SK-N-SH (cell line): ENCODE measurements around the gene ADAMTS20. TPM values are rescaled to one million over a fixed set of nuclear protein-coding genes. Genes with fewer than 3 reads are reported as not detected.

ENCODE experiments used
- CTCF ChIA-PET: fragments of 300-600, 350-600 bp; formaldehyde crosslinking; extraction: SDS; loops from one replicate; lab custom pipeline; 2021; lab: Yijun Ruan, JAX
- POLR2A ChIA-PET: fragments of 350-600 bp; sonication (Branson Sonifier 250); formaldehyde crosslinking; extraction: SDS; loops from one replicate; lab custom pipeline; 2020; ENCODE audit warnings: antibody characterized with exemption, inconsistent platforms; lab: Yijun Ruan, JAX
- DNase-seq: peaks from one replicate; pipeline ENCODE4 v3.0.0; 2012
- H2AFZ ChIP-seq: fragments of 200-600 bp; sonication (generic); 2 replicates; pipeline ENCODE4 v1.8.1; 2016; ENCODE audit warnings: antibody characterized with exemption, mild to moderate bottlenecking, low read depth
- H3F3A ChIP-seq: fragments of 200-600 bp; sonication (generic); replicated peaks from 2 replicates; pipeline ENCODE3; 2016; ENCODE audit warnings: antibody characterized with exemption, mild to moderate bottlenecking; ENCODE audit not compliant: insufficient read depth
- H3K27ac ChIP-seq, 2 experiments: fragments of 200-500 bp in 1 of 2; fragments of 200-600 bp in 1 of 2; sonication (Bioruptor generic) in 1 of 2; sonication (generic), shearing (Covaris generic) in 1 of 2; 2 replicates each; pipeline versions ENCODE4 v1.5.1 to v1.6.1; 2014 to 2016; ENCODE audit warnings: low read depth in 2 of 2, inconsistent platforms in 1 of 2, low read length in 1 of 2, mild to moderate bottlenecking in 1 of 2, mixed read lengths in 1 of 2
- H3K27me3 ChIP-seq: fragments of 200-600 bp; sonication (generic), shearing (Covaris generic); 2 replicates; pipeline ENCODE4 v1.6.1; 2016; ENCODE audit warnings: mixed run types; ENCODE audit not compliant: insufficient read depth
- H3K36me3 ChIP-seq, 2 experiments: fragments of 200-500 bp in 1 of 2; fragments of 200-600 bp in 1 of 2; sonication (Bioruptor generic) in 1 of 2; sonication (generic) in 1 of 2; replicated peaks in 1 of 2; 2 replicates each; pipeline versions ENCODE3 to v1.5.1; 2014 to 2016; ENCODE audit warnings: low read length in 1 of 2, mild to moderate bottlenecking in 1 of 2; ENCODE audit not compliant: insufficient read depth in 2 of 2, control insufficient read depth in 1 of 2
- H3K4me1 ChIP-seq, 2 experiments: fragments of 200-500 bp in 1 of 2; fragments of 200-600 bp in 1 of 2; sonication (Bioruptor generic) in 1 of 2; sonication (generic), shearing (Covaris generic) in 1 of 2; 2 replicates each; pipeline versions ENCODE4 v1.5.1 to v1.6.1; 2014 to 2016; ENCODE audit warnings: low read depth in 1 of 2, low read length in 1 of 2, mixed run types in 1 of 2; ENCODE audit not compliant: insufficient read depth in 2 of 2, control insufficient read depth in 1 of 2
- H3K4me2 ChIP-seq: fragments of 200-600 bp; sonication (generic), shearing (Covaris generic); 2 replicates; pipeline ENCODE4 v1.6.1; 2017; ENCODE audit warnings: mixed run types
- H3K4me3 ChIP-seq, 2 experiments: fragments of 200-500 bp in 1 of 2; fragments of 200-600 bp in 1 of 2; sonication (Bioruptor generic) in 1 of 2; sonication (generic), shearing (Covaris generic) in 1 of 2; 2 replicates each; pipeline versions ENCODE4 v1.5.1 to v1.8.1; 2014 to 2016; ENCODE audit warnings: low read depth in 2 of 2, inconsistent platforms in 1 of 2, low read length in 1 of 2, mild to moderate bottlenecking in 1 of 2, mixed read lengths in 1 of 2, moderate library complexity in 1 of 2
- H3K79me2 ChIP-seq: fragments of 200-600 bp; sonication (generic); 2 replicates; pipeline ENCODE4 v1.8.1; 2017; ENCODE audit warnings: mild to moderate bottlenecking; ENCODE audit not compliant: insufficient read depth
- H3K9ac ChIP-seq: fragments of 200-600 bp; sonication (generic); 2 replicates; pipeline ENCODE4 v1.6.1; 2017; ENCODE audit warnings: mixed run types
- H3K9me2 ChIP-seq: fragments of 200-600 bp; sonication (generic); 2 replicates; pipeline ENCODE4 v1.6.1; 2017; ENCODE audit warnings: mixed run types
- H3K9me3 ChIP-seq: fragments of 200-600 bp; sonication (generic); 2 replicates; pipeline ENCODE4 v1.6.1; 2017; ENCODE audit warnings: mixed run types, mild to moderate bottlenecking, moderate library complexity
- H4K20me1 ChIP-seq: fragments of 200-600 bp; sonication (generic); 2 replicates; pipeline ENCODE4 v1.6.1; 2017; ENCODE audit warnings: mild to moderate bottlenecking, mixed run types; ENCODE audit not compliant: insufficient read depth
- CHD2 ChIP-seq: fragments of 150-350 bp; IDR thresholded peaks from 2 replicates; pipeline ENCODE4 v1.6.1; 2018; ENCODE audit warnings: low read length; ENCODE audit not compliant: partially characterized antibody
- CTCF ChIP-seq: fragments of 200-600 bp; sonication (generic); IDR thresholded peaks from 2 replicates; pipeline ENCODE4 v1.6.1; 2017; ENCODE audit warnings: antibody characterized with exemption, mild to moderate bottlenecking, moderate library complexity
- EP300 ChIP-seq, 2 experiments: IDR thresholded peaks; 2 replicates each; pipeline versions ENCODE4 v1.4.0 to v1.6.1; 2012; ENCODE audit warnings: borderline replicate concordance in 1 of 2, low read depth in 1 of 2, low read length in 1 of 2
- FOSL2 ChIP-seq: IDR thresholded peaks from 2 replicates; pipeline ENCODE4 v1.4.0; 2012; ENCODE audit warnings: low read depth, mild to moderate bottlenecking, moderate library complexity, borderline replicate concordance
- FOXM1 ChIP-seq: IDR thresholded peaks from 2 replicates; pipeline ENCODE4 v1.4.0; 2012; ENCODE audit warnings: low read depth, mild to moderate bottlenecking
- GABPA ChIP-seq: IDR thresholded peaks from 2 replicates; pipeline ENCODE4 v1.4.0; 2012; ENCODE audit warnings: low read depth, mild to moderate bottlenecking
- MAX ChIP-seq: IDR thresholded peaks from 2 replicates; pipeline ENCODE4 v1.4.0; 2012; ENCODE audit warnings: low read depth
- NFIC ChIP-seq: IDR thresholded peaks from 2 replicates; pipeline ENCODE4 v1.4.0; 2012; ENCODE audit warnings: borderline replicate concordance
- RAD21 ChIP-seq: IDR thresholded peaks from 2 replicates; pipeline ENCODE4 v1.6.1; 2012; ENCODE audit warnings: mild to moderate bottlenecking, low read length
- RCOR1 ChIP-seq: fragments of 150-350 bp; IDR thresholded peaks from 2 replicates; pipeline ENCODE4 v1.6.1; 2017; ENCODE audit warnings: antibody characterized with exemption, low read length
- REST ChIP-seq: IDR thresholded peaks from 2 replicates; pipeline ENCODE4 v1.6.1; 2012; ENCODE audit warnings: mild to moderate bottlenecking, low read depth, low read length, moderate library complexity
- RFX5 ChIP-seq: IDR thresholded peaks from 2 replicates; pipeline ENCODE4 v1.6.1; 2012; ENCODE audit warnings: mild to moderate bottlenecking, improper control_type of control experiment, low read length
- RXRA ChIP-seq: IDR thresholded peaks from 2 replicates; pipeline ENCODE4 v1.4.0; 2012; ENCODE audit warnings: low read depth, mild to moderate bottlenecking, borderline replicate concordance
- SIN3A ChIP-seq: IDR thresholded peaks from 2 replicates; pipeline ENCODE4 v1.6.1; 2012; ENCODE audit warnings: low read depth, mild to moderate bottlenecking, low read length, moderate library complexity, borderline replicate concordance
- TAF1 ChIP-seq: IDR thresholded peaks from 2 replicates; pipeline ENCODE4 v1.6.1; 2012; ENCODE audit warnings: low read depth, mild to moderate bottlenecking, low read length, moderate library complexity, borderline replicate concordance
- TEAD4 ChIP-seq: IDR thresholded peaks from 2 replicates; pipeline ENCODE4 v1.4.0; 2012; ENCODE audit warnings: mild to moderate bottlenecking, borderline replicate concordance; ENCODE audit not compliant: insufficient read depth
- USF1 ChIP-seq: IDR thresholded peaks from 2 replicates; pipeline ENCODE4 v1.4.0; 2012; ENCODE audit warnings: low read depth, borderline replicate concordance
- USF2 ChIP-seq: fragments of 150-350 bp; IDR thresholded peaks from 2 replicates; pipeline ENCODE4 v1.6.1; 2017; ENCODE audit warnings: antibody characterized with exemption, low read length, low read depth, borderline replicate concordance
- YY1 ChIP-seq: IDR thresholded peaks from 2 replicates; pipeline ENCODE4 v1.4.0; 2012; ENCODE audit warnings: low read depth, mild to moderate bottlenecking
- ZBTB33 ChIP-seq: IDR thresholded peaks from 2 replicates; pipeline ENCODE4 v1.4.0; 2012; ENCODE audit warnings: low read depth, borderline replicate concordance
- WGBS: methylation state at CpG from one replicate; pipeline ENCODE4 v1.1.6; 2017; ENCODE audit warnings: low lambda C conversion rate; 5-methylcytosine and 5-hydroxymethylcytosine counted together
- polyA plus RNA-seq, 3 experiments: library from polyadenylated mRNA; depleted of rRNA; stranded (reverse); fragments of >200 nt; gene quantifications; 2 replicates each; pipeline ENCODE4 v1.2.3, GENCODE V29; 2012

The ADAMTS20 gene
- polyA plus RNA-seq, 1 of the 3 experiments (the other 2 are of a cell fraction): not detected

- ChIA-PET CTCF (interaction anchor here (1.6 kb wide), 1 partner anchor 837 kb away, joined by 5 read pairs; no protein-coding TSS in a partner anchor), POLR2A (no interaction called here)
- no peaks in the 10 kb centered on the region; a peak in 1 of 4 replicates for H3K4me1 ChIP-seq
- no peak overlapping the region for H3K4me3 ChIP-seq
- H3K36me3 ChIP-seq: no peaks in the 10 kb centered on the region
- H3F3A ChIP-seq: no peaks in the 10 kb centered on the region
- H3K9me3 ChIP-seq: no peaks in the 10 kb centered on the region
- H3K9ac ChIP-seq: no peak overlapping the region
- no peaks in the 10 kb centered on the region for H4K20me1 ChIP-seq
- H3K4me2 ChIP-seq: no peak overlapping the region
- H3K27me3 ChIP-seq: no peaks in the 10 kb centered on the region
- H2AFZ ChIP-seq: no peak overlapping the region
- 53% methylated on average over 4 of the region's 4 CpGs for WGBS
- no peaks in the 10 kb centered on the region for H3K79me2 ChIP-seq
- H3K27ac ChIP-seq: no peak overlapping the region
- no peaks in the 10 kb centered on the region for H3K9me2 ChIP-seq
- TF ChIP-seq CHD2: no peak
- no peak for TF ChIP-seq TAF1
- TF ChIP-seq RFX5: no peak
- TF ChIP-seq SIN3A: no peak
- no peak for TF ChIP-seq FOXM1
- TF ChIP-seq YY1: no peak
- TF ChIP-seq CTCF: no peak
- no peak for TF ChIP-seq USF1
- no peak for TF ChIP-seq RAD21
- no peak for TF ChIP-seq RCOR1
- TF ChIP-seq ZBTB33: no peak
- TF ChIP-seq FOSL2: no peak
- TF ChIP-seq GABPA: no peak
- TF ChIP-seq NFIC: no peak
- no peak for TF ChIP-seq RXRA
- DNase-seq: no peak
Observed at GRCh38 chr12:43320281-43320680, 231.7 kb downstream of the ADAMTS20 start.

- WGBS: 64% methylated on average over 4 of the region's 4 CpGs
- Histone ChIP-seq H2AFZ (no peak overlapping the region), H3K79me2 (no peaks in the 10 kb centered on the region), H3K4me1 (no peaks in the 10 kb centered on the region; a peak in 1 of 4 replicates), H3F3A (no peaks in the 10 kb centered on the region), H3K36me3 (no peaks in the 10 kb centered on the region), H3K4me3 (no peak overlapping the region), H3K9me2 (no peaks in the 10 kb centered on the region), H3K27ac (no peak overlapping the region), H3K9ac (no peak overlapping the region), H4K20me1 (no peaks in the 10 kb centered on the region), H3K4me2 (no peak overlapping the region), H3K27me3 (no peaks in the 10 kb centered on the region), H3K9me3 (no peaks in the 10 kb centered on the region)
- ChIA-PET CTCF (no interaction called here), POLR2A (no interaction called here)
- no peak for DNase-seq
- TF ChIP-seq RFX5 (no peak), MAX (no peak), EP300 (IDR thresholded peaks at IDR 0.05; ENCODE audit: borderline replicate concordance in 1 of 2, low read depth in 1 of 2, low read length in 1 of 2) (no peak), USF2 (no peak), TEAD4 (no peak), REST (no peak), FOSL2 (no peak), TAF1 (no peak)
Observed at GRCh38 chr12:43318021-43318420, 234.0 kb downstream of the ADAMTS20 start.
